IPS-18c (cell line): ENCODE measurements around the gene XRN1.

Experiments
- H3K4me3 ChIP-seq: 2 replicates; pipeline ENCODE4 v1.7.0; 2013; ENCODE audit warnings: low read depth, mild to moderate bottlenecking, low read length, moderate library complexity; ENCODE audit not compliant: insufficient read depth
- H3K9me3 ChIP-seq: one replicate; pipeline ENCODE4 v1.6.1; 2013; ENCODE audit warnings: mild to moderate bottlenecking, low read length, moderate library complexity; ENCODE audit not compliant: control insufficient read depth, insufficient read depth

XRN1 gene

GRCh38 chr3:142298626-142299025 is 149.2 kb downstream of the XRN1 start:
- Histone ChIP-seq H3K4me3 (no peak overlapping the region), H3K9me3 (peaks cover 3% of the 10 kb centered on the region)

GRCh38 chr3:142296507-142296906 is 151.3 kb downstream of the XRN1 start:
- Histone ChIP-seq H3K4me3 (no peak overlapping the region), H3K9me3 (peaks cover 2% of the 10 kb centered on the region)

GRCh38 chr3:142287866-142288638 is 159.8 kb downstream of the XRN1 start:
- Histone ChIP-seq H3K9me3 (peaks cover 16% of the 10 kb centered on the region), H3K4me3 (no peak overlapping the region; the same call in 1 of the 2 replicates)

GRCh38 chr3:142285083-142285517 is 162.7 kb downstream of the XRN1 start:
- Histone ChIP-seq H3K4me3 (no peak overlapping the region), H3K9me3 (peaks cover 16% of the 10 kb centered on the region)

GRCh38 chr3:142282503-142282902 is 165.3 kb downstream of the XRN1 start:
- H3K9me3 ChIP-seq = peaks cover 2% of the 10 kb centered on the region
- H3K4me3 ChIP-seq = no peak overlapping the region

- Histone ChIP-seq H3K4me3 (no peak overlapping the region; the same call in 1 of the 2 replicates), H3K9me3 (peaks cover 2% of the 10 kb centered on the region)
These were observed 166.4 kb downstream of the XRN1 start for GRCh38 chr3:142281474-142281873.

- H3K9me3 ChIP-seq = peaks cover 2% of the 10 kb centered on the region
- no peak overlapping the region for H3K4me3 ChIP-seq
These were observed 167.8 kb downstream of the XRN1 start for GRCh38 chr3:142279965-142280590.

- Histone ChIP-seq H3K4me3 (no peak overlapping the region), H3K9me3 (no peaks in the 10 kb centered on the region)
These were observed 169.4 kb downstream of the XRN1 start for GRCh38 chr3:142278451-142278850.

GRCh38 chr3:142276781-142277180 is 171.1 kb downstream of the XRN1 start:
- Histone ChIP-seq H3K4me3 (no peak overlapping the region), H3K9me3 (no peaks in the 10 kb centered on the region)

- no peak overlapping the region for H3K4me3 ChIP-seq
- no peaks in the 10 kb centered on the region for H3K9me3 ChIP-seq
These were observed 172.0 kb downstream of the XRN1 start for GRCh38 chr3:142275856-142276255.

- Histone ChIP-seq H3K4me3 (no peak overlapping the region), H3K9me3 (no peaks in the 10 kb centered on the region)
These were observed 172.9 kb downstream of the XRN1 start for GRCh38 chr3:142274908-142275307.

- no peaks in the 10 kb centered on the region for H3K9me3 ChIP-seq
- no peak overlapping the region for H3K4me3 ChIP-seq
These were observed 174.3 kb downstream of the XRN1 start for GRCh38 chr3:142273501-142273900.

- no peaks in the 10 kb centered on the region for H3K9me3 ChIP-seq
These were observed 175.5 kb downstream of the XRN1 start for GRCh38 chr3:142272200-142272891.

GRCh38 chr3:142270407-142270806 is 177.4 kb downstream of the XRN1 start:
- no peak overlapping the region for H3K4me3 ChIP-seq
- H3K9me3 ChIP-seq = no peaks in the 10 kb centered on the region

More at GRCh38 chr3:142272200-142272891, 175.5 kb downstream of the XRN1 start:
- no peak overlapping the region for H3K4me3 ChIP-seq

GRCh38 chr3:142269767-142270166 is 178.1 kb downstream of the XRN1 start:
- no peak overlapping the region for H3K4me3 ChIP-seq
- H3K9me3 ChIP-seq = no peaks in the 10 kb centered on the region

GRCh38 chr3:142268426-142268825 is 179.4 kb downstream of the XRN1 start:
- H3K4me3 ChIP-seq = no peak overlapping the region
- H3K9me3 ChIP-seq = no peaks in the 10 kb centered on the region

- Histone ChIP-seq H3K9me3 (no peaks in the 10 kb centered on the region), H3K4me3 (no peak overlapping the region)
These were observed 180.6 kb downstream of the XRN1 start for GRCh38 chr3:142267269-142267668.

GRCh38 chr3:142263112-142263511 is 184.7 kb downstream of the XRN1 start:
- no peaks in the 10 kb centered on the region for H3K9me3 ChIP-seq
- no peak overlapping the region for H3K4me3 ChIP-seq
